Stimulated activated naive CD4-positive, alpha-beta T cell (primary cell): ENCODE measurements around the gene POM121L12.

Experiments
- DNase-seq, 6 experiments: peaks; one replicate each; lab custom pipeline; 2025; lab: John Stamatoyannopoulos, UW

Gene POM121L12

DNA sequence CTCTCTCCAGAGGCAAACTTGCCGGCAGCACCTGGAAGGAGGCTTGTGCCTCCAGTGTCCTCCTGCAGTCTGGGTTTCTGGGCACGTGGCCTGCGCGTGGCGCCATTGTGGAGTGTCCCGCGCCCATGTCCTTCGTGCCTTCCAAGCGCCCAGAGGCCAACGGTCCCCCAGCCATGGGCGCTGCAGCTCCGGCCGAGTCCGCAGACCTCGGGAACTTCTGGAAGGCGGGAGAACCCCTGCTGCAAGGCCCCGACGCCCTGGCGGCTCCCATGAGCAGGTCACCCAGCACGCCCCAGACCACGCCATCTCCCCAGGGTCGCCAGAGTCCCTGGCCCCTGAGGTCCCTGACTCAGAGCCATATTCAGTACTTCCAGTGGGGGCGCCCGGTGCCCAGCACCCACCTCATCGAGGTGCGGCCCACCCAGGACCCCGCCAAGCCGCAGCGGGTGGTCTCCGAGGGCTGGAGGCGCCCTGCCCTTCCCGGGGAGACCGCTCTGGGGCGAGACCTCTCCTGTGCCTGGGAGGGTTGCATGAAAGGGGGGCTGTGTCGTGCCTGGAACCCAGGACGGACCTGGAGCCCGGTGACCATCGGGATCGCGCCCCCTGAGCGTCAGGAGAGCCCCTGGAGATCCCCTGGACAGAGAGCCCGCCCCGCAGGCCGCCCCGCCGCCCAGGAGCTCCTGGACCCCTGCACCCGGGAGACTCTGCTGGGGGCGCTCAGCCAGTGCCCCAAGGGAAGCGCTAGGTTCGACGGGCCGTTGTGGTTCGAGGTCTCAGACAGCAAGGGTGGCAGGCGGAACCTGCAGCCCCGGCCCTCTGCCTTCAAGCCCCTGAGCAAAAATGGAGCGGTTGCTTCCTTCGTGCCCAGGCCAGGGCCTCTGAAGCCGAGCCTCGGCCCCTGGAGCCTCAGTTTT is at the start of gene POM121L12:
Gene POM121L12 (plus strand): TSS at position 135 of the 914 bp plus-strand sequence. CDS start 39 bp downstream, at position 174.
- no peak for DNase-seq

DNA sequence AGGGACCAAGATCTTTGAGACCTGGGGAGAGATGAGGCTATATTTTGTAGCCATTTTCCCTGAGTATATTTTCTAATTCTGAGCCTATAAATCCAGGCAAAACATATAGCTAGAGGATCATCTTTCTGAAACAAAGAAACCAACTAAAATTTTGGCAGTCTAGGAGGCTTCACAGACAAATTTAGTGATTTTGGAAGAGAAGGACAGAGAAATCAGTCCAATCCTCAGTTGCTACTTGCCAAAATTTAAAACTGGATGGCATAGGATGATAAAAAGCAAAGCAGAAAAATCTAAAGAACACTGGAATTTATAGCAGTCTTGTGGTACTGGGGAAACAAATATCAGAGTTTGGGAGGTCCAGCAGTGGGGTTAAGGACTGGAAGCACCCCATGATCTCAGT is 43.4 kb upstream of the POM121L12 start:
- DNase-seq: no peak

- DNase-seq: no peak
These were observed 42.8 kb upstream of the POM121L12 start for GRCh38 chr7:52992479-52993162.

DNA sequence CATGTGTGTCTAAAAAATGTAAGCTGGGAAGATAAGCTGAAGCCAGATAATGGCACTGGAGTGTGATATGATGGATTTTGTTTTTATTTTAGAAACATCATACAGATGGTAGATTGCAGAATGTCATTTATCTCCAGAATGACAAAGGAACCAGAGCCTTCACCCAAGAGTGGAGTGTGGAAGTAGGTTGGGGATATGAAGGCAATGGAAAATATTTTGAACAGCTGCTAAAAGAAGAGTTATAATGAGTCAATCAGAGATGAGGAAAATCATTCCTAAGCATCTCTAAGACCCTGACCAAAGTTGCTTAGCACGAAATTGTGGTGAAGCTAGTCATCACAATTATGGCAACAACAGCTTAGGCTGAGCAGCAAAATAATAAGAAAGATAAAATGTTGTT is 39.8 kb upstream of the POM121L12 start:
- no peak for DNase-seq

- DNase-seq: no peak
These were observed 34.2 kb upstream of the POM121L12 start for GRCh38 chr7:53001221-53001620.

DNA sequence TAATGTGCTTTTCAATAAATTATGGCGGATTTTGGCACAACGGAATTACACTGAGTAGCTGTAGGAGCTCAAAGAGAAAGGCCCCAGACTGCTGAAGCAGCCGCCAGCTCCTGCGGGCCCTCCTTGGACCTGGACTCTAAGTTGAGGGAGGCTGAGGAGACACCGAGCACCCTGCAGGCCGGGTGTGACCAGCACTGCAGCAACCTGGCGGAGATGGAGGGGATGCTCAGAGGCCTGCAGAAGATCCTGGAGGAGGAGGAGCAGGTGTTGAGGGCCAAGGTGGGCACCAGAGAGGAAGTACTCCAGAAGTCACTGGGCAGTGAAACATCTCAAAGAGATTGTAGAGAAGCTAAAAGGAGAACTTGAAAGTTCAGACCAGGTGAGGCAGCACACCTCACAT is 33.0 kb upstream of the POM121L12 start:
- DNase-seq: no peak

DNA sequence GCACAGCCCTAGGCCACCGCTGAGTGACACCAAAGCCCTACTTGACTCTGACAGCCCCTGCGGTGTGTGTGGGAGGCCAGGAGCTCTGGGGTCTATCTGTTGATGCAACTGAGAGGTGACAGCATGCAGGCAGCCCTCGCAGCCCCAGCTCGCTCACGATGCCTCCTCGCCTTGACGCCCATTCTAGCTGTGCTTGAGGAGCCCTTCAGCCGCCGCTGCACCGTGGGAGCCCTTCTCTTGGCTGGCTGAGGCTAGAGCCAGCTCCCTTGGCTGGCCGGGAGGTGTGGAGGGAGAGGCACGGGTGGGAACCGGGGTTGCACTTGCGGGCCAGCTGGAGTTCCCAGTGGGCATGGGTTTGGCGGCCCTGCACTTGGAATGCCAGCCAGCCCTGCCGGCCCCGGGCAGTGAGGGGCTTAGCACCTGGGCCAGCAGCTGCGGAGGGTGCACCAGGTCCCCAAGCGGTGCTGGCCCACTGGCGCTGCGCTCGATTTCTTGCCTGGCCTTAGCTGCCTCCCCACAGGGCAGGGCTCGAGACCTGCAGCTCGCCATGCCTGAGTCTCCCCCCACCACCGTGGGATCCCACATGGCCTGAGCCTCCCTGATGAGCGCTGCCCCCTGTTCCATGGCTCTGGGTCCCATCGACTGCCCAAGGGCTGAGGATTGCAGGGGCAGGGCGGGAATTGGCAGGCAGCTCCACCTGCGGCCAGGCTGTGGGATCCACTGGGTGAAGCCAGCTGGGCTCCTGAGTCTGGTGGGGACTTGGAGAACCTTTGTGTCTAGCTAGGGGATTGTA is 31.6 kb upstream of the POM121L12 start:
- no peak for DNase-seq

GRCh38 chr7:53013925-53014324 is 21.5 kb upstream of the POM121L12 start:
- DNase-seq: no peak

DNA sequence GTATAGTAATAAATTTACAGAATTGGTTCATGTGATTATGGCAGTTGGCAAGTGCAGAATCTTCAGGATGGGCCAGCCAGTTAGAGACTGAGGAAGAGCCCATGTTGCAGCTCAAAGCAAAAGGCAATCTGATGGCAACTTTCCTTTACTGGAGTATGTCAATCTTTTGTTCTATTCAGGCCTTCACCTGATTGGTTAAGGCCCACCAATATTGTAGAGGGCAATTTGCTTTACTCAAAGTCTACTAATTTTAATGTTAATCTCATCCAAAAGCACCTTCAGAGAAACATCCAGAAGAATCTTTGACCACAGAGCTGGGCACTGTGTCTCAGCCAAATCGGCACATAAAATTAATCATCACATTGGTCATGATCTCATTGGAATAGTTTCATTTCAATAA is 20.0 kb upstream of the POM121L12 start:
- no peak for DNase-seq

DNA sequence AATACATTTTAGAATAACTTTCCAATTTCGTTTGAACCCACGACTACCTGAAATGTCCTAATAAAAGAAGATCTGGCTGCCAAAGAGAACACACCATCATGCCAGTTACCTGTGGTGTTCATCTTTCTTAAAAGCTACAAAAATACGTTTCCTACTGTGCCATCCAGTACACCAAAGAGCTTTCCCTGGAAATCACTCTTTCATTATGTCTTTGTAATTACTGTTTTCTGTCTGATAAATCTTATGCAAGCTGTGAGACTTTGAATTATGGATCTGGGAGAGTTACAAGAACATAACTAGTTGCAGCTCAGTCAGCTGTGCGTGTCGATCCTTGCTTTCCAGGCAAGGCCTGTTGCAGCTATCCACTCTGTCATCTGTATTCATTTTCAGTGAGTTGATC is 12.5 kb upstream of the POM121L12 start:
- DNase-seq: no peak

- no peak for DNase-seq
These were observed 13.2 kb downstream of the POM121L12 start for GRCh38 chr7:53048638-53049037.

- DNase-seq: no peak
These were observed 15.0 kb downstream of the POM121L12 start for GRCh38 chr7:53050433-53050832.

- DNase-seq: no peak
These were observed 24.2 kb downstream of the POM121L12 start for GRCh38 chr7:53059591-53059990.

GRCh38 chr7:53060066-53060465 is 24.6 kb downstream of the POM121L12 start:
- no peak for DNase-seq

DNA sequence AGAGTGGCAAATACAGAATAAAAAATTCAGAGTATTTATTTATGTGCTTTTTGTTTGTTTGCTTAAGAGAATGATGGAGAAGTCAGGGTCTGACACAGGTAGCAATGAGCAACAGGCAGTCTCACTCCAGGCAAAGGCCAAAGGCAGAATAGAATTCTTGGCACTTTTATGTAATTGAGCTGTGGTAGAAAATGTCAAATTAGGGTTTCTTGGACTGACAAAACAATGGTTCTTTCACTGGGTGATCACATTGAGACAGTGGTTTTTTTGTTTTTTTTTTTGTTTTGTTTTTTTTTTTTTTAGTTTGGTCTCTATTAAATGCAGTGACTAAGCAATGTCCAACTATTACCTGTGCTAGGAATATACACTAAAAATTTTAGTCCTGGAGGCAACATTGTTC is 27.4 kb downstream of the POM121L12 start:
- no peak for DNase-seq

- DNase-seq: no peak
These were observed 33.2 kb downstream of the POM121L12 start for GRCh38 chr7:53068673-53069072.

DNA sequence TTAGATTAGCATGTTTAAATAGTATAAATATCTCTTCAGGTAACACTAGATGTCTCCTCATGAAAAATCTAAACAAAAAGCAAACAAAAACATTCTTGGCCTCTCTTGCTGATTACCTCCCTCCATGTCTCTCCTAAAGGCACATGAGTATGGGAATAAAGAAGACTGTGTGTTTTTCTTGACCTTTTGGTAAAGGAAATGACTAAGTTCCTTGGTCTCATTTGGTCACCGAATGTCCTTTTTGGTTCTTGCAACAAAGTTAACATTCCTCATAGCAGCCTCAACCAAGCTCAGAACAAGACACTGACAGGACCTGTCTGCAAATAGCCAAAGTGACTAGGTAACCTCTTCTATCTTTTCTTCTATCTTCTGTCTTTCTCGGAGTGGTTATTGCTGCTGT is 35.5 kb downstream of the POM121L12 start:
- DNase-seq: no peak
